GM12874 (cell line): ENCODE results near the gene UNC13D.

Experiments
- TF ChIP-seq, protein P1 (sequence below): IDR thresholded peaks from 2 replicates; pipeline ENCODE4 v1.5.1; 2011; ENCODE audit warnings: low read depth, mild to moderate bottlenecking, control low read depth, low read length, moderate library complexity; ENCODE audit not compliant: insufficient read depth

Gene UNC13D

DNA sequence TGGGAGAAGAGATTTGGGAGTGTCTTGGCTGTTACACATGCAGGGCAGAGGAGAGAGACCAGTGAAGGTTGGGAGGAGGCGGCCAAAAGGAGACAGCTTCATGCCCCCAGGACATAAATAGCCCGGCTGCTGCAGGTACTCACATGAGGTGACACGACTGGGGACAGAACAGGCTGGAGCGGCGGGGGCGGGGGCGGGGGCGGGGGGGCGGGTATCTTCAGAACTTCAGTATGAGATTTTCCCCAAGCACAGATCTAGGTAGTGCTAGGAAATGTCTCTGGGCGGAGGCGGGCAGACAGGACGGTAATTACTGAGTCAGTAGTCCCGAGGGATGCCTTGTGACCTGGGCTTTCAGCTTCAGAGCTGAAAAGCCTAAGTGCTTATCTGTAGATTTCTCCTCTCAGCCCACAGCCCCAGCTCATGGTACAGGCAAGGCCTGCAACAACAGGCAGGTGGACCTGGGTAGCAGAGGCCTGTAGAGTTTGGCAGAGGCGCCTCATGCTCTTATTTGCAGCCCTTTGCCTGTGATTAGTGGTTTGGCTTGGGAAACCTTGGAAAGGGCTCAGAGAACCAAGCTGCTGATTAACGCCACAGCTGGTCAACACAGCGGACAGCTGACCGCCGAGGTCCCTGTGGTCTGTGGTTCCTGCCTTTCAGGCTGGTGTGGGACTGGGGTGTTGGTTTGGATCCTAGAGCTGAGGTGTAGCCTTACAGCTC lies 35.1 kb downstream of the UNC13D start:
- TF ChIP-seq, protein P1, sequence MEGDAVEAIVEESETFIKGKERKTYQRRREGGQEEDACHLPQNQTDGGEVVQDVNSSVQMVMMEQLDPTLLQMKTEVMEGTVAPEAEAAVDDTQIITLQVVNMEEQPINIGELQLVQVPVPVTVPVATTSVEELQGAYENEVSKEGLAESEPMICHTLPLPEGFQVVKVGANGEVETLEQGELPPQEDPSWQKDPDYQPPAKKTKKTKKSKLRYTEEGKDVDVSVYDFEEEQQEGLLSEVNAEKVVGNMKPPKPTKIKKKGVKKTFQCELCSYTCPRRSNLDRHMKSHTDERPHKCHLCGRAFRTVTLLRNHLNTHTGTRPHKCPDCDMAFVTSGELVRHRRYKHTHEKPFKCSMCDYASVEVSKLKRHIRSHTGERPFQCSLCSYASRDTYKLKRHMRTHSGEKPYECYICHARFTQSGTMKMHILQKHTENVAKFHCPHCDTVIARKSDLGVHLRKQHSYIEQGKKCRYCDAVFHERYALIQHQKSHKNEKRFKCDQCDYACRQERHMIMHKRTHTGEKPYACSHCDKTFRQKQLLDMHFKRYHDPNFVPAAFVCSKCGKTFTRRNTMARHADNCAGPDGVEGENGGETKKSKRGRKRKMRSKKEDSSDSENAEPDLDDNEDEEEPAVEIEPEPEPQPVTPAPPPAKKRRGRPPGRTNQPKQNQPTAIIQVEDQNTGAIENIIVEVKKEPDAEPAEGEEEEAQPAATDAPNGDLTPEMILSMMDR, result no peak

GRCh38 chr17:75808549-75808904 lies 35.7 kb downstream of the UNC13D start:
- TF ChIP-seq, protein P1, result no peak

DNA sequence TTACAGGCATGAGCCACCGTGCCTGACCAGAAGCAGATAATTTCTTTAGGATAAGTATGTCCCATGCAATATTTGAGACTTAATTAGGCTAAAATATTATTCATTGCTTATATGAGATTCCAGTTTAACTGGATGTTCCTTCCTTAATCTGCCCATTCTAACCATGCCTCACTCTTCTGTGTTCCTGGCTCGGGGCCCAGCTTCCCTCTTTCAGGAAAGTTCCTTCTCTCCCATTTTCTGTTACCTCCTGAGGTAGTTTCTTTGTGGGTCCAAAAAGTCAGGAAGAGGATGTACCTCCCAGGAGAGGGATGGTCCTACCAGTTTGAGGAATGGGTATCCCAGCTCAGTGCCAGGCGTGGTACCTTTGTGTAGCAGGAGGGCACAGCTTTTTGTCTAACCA lies 36.3 kb downstream of the UNC13D start:
- TF ChIP-seq, protein P1, result no peak

DNA sequence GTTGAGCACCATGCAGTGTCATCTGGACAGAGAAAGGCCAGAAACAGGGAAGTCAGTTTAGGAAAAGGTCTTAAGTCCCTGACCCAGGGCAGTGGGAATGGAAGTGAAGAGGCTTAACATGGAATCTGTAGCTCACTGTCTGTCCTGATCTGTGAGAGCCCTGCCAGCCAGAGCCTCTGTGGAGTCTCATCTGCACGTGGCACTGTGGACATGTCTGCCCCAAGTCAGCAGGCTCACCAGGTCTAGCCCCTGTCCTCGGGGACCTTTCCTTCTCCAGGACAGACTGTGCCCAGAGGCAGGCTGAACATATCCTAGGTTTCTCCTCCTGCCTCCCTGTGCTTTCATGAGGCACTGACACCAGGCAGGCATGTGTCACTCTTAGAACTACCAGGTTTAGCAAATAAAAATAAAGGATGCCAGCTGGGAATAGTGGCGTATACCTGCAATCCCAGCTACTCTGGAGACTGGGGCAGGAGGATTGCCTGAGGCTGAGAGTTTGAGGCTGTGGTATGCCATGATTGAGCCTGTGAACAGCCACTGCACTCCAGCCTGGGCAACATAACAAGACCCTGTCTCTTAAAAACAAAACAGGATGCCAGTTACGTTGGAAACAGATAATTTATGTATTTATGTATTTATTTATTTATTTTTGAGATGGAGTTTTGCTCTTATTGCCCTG lies 37.2 kb downstream of the UNC13D start:
- TF ChIP-seq, protein P1, result no peak

GRCh38 chr17:75803883-75804282 lies 40.3 kb downstream of the UNC13D start:
- TF ChIP-seq, protein P1, result no peak

GRCh38 chr17:75799402-75799801 lies 44.8 kb downstream of the UNC13D start:
- TF ChIP-seq, protein P1, result no peak

GRCh38 chr17:75795820-75796607 lies 48.2 kb downstream of the UNC13D start:
- TF ChIP-seq, protein P1, result no peak
